Gastroesophageal sphincter (tissue), 3 donors: ENCODE data around the gene YOD1.

Experiments
- EP300 ChIP-seq: sonication (generic); formaldehyde crosslinking; IDR thresholded peaks from one replicate; pipeline ENCODE4 v1.6.1; 2017; ENCODE audit warnings: antibody characterized with exemption, mild to moderate bottlenecking
- TF ChIP-seq, protein P1 (sequence below), 4 experiments: fragments of 200-600 bp in 2 of 4; fragments of 450-650 bp in 2 of 4; sonication (generic) in 1 of 4; IDR thresholded peaks; one replicate each; pipeline ENCODE4 v1.5.1; 2017 to 2019; ENCODE audit warnings: antibody characterized with exemption in 4 of 4, mild to moderate bottlenecking in 2 of 4, moderate library complexity in 2 of 4

DNA sequence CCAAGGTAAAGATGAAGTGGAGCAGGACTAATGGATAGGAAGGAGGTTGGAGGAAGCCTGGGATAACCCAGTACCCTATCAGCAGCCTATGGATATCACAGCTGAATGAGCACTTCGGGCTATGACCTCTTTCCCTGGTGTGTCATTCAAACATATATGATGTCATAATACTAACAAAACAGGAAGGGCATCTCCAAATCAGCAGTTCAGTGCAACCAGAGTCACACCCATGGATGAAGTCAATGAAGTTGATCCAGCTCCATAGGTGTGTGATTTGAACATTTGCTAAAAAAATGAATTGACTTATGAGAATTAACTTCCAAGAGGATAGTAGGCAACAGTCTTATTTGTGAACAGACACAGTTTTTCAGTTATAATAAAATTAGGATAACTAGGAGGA, 16.8 kb downstream of the YOD1 start:
- TF ChIP-seq, protein P1, sequence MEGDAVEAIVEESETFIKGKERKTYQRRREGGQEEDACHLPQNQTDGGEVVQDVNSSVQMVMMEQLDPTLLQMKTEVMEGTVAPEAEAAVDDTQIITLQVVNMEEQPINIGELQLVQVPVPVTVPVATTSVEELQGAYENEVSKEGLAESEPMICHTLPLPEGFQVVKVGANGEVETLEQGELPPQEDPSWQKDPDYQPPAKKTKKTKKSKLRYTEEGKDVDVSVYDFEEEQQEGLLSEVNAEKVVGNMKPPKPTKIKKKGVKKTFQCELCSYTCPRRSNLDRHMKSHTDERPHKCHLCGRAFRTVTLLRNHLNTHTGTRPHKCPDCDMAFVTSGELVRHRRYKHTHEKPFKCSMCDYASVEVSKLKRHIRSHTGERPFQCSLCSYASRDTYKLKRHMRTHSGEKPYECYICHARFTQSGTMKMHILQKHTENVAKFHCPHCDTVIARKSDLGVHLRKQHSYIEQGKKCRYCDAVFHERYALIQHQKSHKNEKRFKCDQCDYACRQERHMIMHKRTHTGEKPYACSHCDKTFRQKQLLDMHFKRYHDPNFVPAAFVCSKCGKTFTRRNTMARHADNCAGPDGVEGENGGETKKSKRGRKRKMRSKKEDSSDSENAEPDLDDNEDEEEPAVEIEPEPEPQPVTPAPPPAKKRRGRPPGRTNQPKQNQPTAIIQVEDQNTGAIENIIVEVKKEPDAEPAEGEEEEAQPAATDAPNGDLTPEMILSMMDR (IDR thresholded peaks at IDR 0.05), result no peak
- TF ChIP-seq EP300, result no peak
